H1 (cell line): ENCODE data around the gene AAMP. TPM values are rescaled to one million over a fixed set of nuclear protein-coding genes. Genes with fewer than 3 reads are reported as not detected.

Experiments
- CTCF ChIA-PET: fragments of 300-600 bp; sonication (Branson Sonifier 250); formaldehyde crosslinking; loops from one replicate; lab custom pipeline; 2021; ENCODE audit not compliant: partially characterized antibody; lab: Charles Lee
- POLR2A ChIA-PET: fragments of 300-600 bp; sonication (Branson Sonifier 250); formaldehyde crosslinking; loops from one replicate; lab custom pipeline; 2021; ENCODE audit warnings: inconsistent platforms; ENCODE audit not compliant: partially characterized antibody; lab: Charles Lee
- DNase-seq, 2 experiments: peaks; one replicate each; pipeline versions ENCODE4 v3.0.0 to v3.0.0-alpha.2; 2010 to 2022; ENCODE audit warnings: low spot score in 2 of 2, low read depth in 1 of 2, mixed read lengths in 1 of 2
- FAIRE-seq: peaks from 2 replicates; lab custom pipeline; 2011; peaks lifted over from hg19 to GRCh38; lab: Jason Lieb, UNC
- H2AFZ ChIP-seq: 2 replicates; pipeline ENCODE4 v1.8.1; 2012; ENCODE audit warnings: low read length, inconsistent platforms
- H2AK5ac ChIP-seq: 2 replicates; pipeline ENCODE4 v1.6.1; 2013; ENCODE audit warnings: low read depth, low read length
- H2BK120ac ChIP-seq: replicated peaks from 2 replicates; pipeline ENCODE3; 2013; ENCODE audit warnings: low read depth, low read length, inconsistent platforms
- H2BK12ac ChIP-seq: 2 replicates; pipeline ENCODE4 v1.6.1; 2013; ENCODE audit warnings: low read depth, low read length
- H2BK15ac ChIP-seq: 2 replicates; pipeline ENCODE4 v1.6.1; 2013; ENCODE audit warnings: low read length
- H2BK20ac ChIP-seq: 2 replicates; pipeline ENCODE4 v1.6.1; 2013; ENCODE audit warnings: low read length
- H2BK5ac ChIP-seq: 2 replicates; pipeline ENCODE4 v1.6.1; 2013; ENCODE audit warnings: low read depth, low read length
- H3K14ac ChIP-seq: 2 replicates; pipeline ENCODE4 v1.6.1; 2013; ENCODE audit warnings: inconsistent platforms; ENCODE audit not compliant: insufficient read length
- H3K18ac ChIP-seq: 2 replicates; pipeline ENCODE4 v1.6.1; 2013; ENCODE audit warnings: low read length; ENCODE audit errors: extremely low read depth
- H3K23ac ChIP-seq: 2 replicates; pipeline ENCODE4 v1.6.1; 2013; ENCODE audit warnings: inconsistent platforms; ENCODE audit not compliant: insufficient read length
- H3K23me2 ChIP-seq: 2 replicates; pipeline ENCODE4 v1.6.1; 2013; ENCODE audit warnings: low read depth, low read length
- H3K27ac ChIP-seq: 2 replicates; pipeline ENCODE4 v1.6.1; 2011; ENCODE audit warnings: low read depth, low read length, inconsistent platforms
- H3K27me3 ChIP-seq, 4 experiments: replicated peaks in 1 of 4; 1 replicate in 1 of 4; 2 replicates in 3 of 4; pipeline versions ENCODE4 v1.6.1 to v1.8.1; 2011 to 2013; ENCODE audit warnings: low read length in 3 of 4, mild to moderate bottlenecking in 3 of 4, inconsistent platforms in 2 of 4, mixed read lengths in 2 of 4, moderate library complexity in 1 of 4; ENCODE audit not compliant: control insufficient read depth in 3 of 4, insufficient read depth in 3 of 4; ENCODE audit errors: extremely low read depth in 1 of 4
- H3K36me3 ChIP-seq, 4 experiments: 2 replicates each; pipeline versions ENCODE4 v1.6.1 to v1.8.1; 2011 to 2013; ENCODE audit warnings: mild to moderate bottlenecking in 4 of 4, low read length in 3 of 4, moderate library complexity in 2 of 4, control low read depth in 1 of 4, inconsistent platforms in 1 of 4; ENCODE audit not compliant: insufficient read depth in 4 of 4, control insufficient read depth in 2 of 4
- H3K4ac ChIP-seq: replicated peaks from 2 replicates; pipeline ENCODE3; 2013; ENCODE audit warnings: low read length, low read depth, mixed read lengths, inconsistent platforms; ENCODE audit not compliant: insufficient read length
- H3K4me1 ChIP-seq, 4 experiments: replicated peaks in 1 of 4; 1 replicate in 1 of 4; 2 replicates in 3 of 4; pipeline versions ENCODE4 v1.6.1 to v1.8.1; 2011 to 2013; ENCODE audit warnings: low read length in 3 of 4, inconsistent platforms in 2 of 4, mixed read lengths in 1 of 4; ENCODE audit not compliant: insufficient read depth in 4 of 4, control insufficient read depth in 3 of 4
- H3K4me2 ChIP-seq, 2 experiments: 2 replicates each; pipeline versions ENCODE4 v1.6.1 to v1.8.1; 2011 to 2013; ENCODE audit warnings: low read depth in 2 of 2, low read length in 2 of 2, control low read depth in 1 of 2, inconsistent platforms in 1 of 2, mild to moderate bottlenecking in 1 of 2; ENCODE audit not compliant: insufficient read depth in 1 of 2
- H3K4me3 ChIP-seq, 4 experiments: fragments of 200-600, 300-600 bp in 1 of 4; sonication (generic), shearing (Covaris generic), sonication (Bioruptor Twin) in 1 of 4; 2 replicates each; pipeline versions ENCODE4 v1.5.1 to v1.8.1; 2011 to 2016; ENCODE audit warnings: low read length in 4 of 4, low read depth in 3 of 4, control low read depth in 2 of 4, inconsistent platforms in 2 of 4, mild to moderate bottlenecking in 2 of 4, mixed read lengths in 1 of 4, moderate library complexity in 1 of 4; ENCODE audit not compliant: insufficient read depth in 2 of 4; ENCODE audit errors: extremely low read depth in 1 of 4
- H3K56ac ChIP-seq: replicated peaks from 2 replicates; pipeline ENCODE3; 2013; ENCODE audit warnings: low read depth, mild to moderate bottlenecking, mixed read lengths, low read length, inconsistent platforms; ENCODE audit not compliant: insufficient read length
- H3K79me1 ChIP-seq: 2 replicates; pipeline ENCODE4 v1.6.1; 2013; ENCODE audit warnings: low read depth, low read length, control low read depth
- H3K79me2 ChIP-seq, 2 experiments: 2 replicates each; pipeline versions ENCODE4 v1.6.1 to v1.8.1; 2012 to 2013; ENCODE audit warnings: low read length in 2 of 2, mild to moderate bottlenecking in 2 of 2, inconsistent platforms in 1 of 2; ENCODE audit not compliant: insufficient read depth in 2 of 2, control insufficient read depth in 1 of 2
- H3K9ac ChIP-seq, 4 experiments: replicated peaks in 1 of 4; 1 replicate in 1 of 4; 2 replicates in 3 of 4; pipeline versions ENCODE4 v1.6.1 to v1.8.1; 2011 to 2013; ENCODE audit warnings: low read depth in 3 of 4, low read length in 3 of 4, control low read depth in 2 of 4, mild to moderate bottlenecking in 2 of 4, moderate library complexity in 2 of 4, inconsistent platforms in 1 of 4; ENCODE audit errors: extremely low read depth in 1 of 4
- H3K9me3 ChIP-seq, 2 experiments: 2 replicates each; pipeline versions ENCODE4 v1.6.1 to v1.8.1; 2012 to 2013; ENCODE audit warnings: mild to moderate bottlenecking in 2 of 2, moderate library complexity in 2 of 2, control low read depth in 1 of 2, inconsistent platforms in 1 of 2, low read depth in 1 of 2, low read length in 1 of 2, mixed read lengths in 1 of 2; ENCODE audit not compliant: insufficient read depth in 2 of 2
- H4K20me1 ChIP-seq, 2 experiments: replicated peaks in 1 of 2; 2 replicates each; pipeline versions ENCODE3 to v1.8.1; 2011 to 2013; ENCODE audit warnings: inconsistent platforms in 2 of 2, low read length in 2 of 2, mild to moderate bottlenecking in 1 of 2; ENCODE audit not compliant: insufficient read depth in 2 of 2, control insufficient read depth in 1 of 2
- H4K5ac ChIP-seq: 2 replicates; pipeline ENCODE4 v1.6.1; 2013; ENCODE audit warnings: low read length, low read depth, mixed read lengths, inconsistent platforms; ENCODE audit not compliant: insufficient read length
- H4K8ac ChIP-seq: 2 replicates; pipeline ENCODE4 v1.8.0; 2013; ENCODE audit warnings: mild to moderate bottlenecking, moderate library complexity, low read length, inconsistent platforms; ENCODE audit not compliant: insufficient read depth; ENCODE audit errors: extremely low read depth
- H4K91ac ChIP-seq: replicated peaks from 2 replicates; pipeline ENCODE3; 2013; ENCODE audit warnings: low read length, mixed read lengths, inconsistent platforms; ENCODE audit not compliant: insufficient read length
- CBX8 ChIP-seq: fragments of 300-800, 300-1000 bp; sonication (generic); IDR thresholded peaks from 2 replicates; pipeline ENCODE4 v1.7.1; 2016; ENCODE audit warnings: low read depth, low read length, borderline replicate concordance
- CEBPB ChIP-seq: IDR thresholded peaks from 2 replicates; pipeline ENCODE4 v1.6.1; 2012; ENCODE audit warnings: low read depth, low read length
- CTBP2 ChIP-seq: IDR thresholded peaks from 2 replicates; pipeline ENCODE4 v1.7.0; 2011; ENCODE audit warnings: borderline replicate concordance, mild to moderate bottlenecking, moderate library complexity, mixed read lengths, low read length; ENCODE audit not compliant: insufficient read depth, insufficient read length
- FOSL1 ChIP-seq: IDR thresholded peaks from 2 replicates; pipeline ENCODE4 v1.6.1; 2011; ENCODE audit warnings: mild to moderate bottlenecking, low read depth, low read length, moderate library complexity; ENCODE audit not compliant: insufficient read depth
- HDAC2 ChIP-seq, 2 experiments: fragments of 300-600 bp in 1 of 2; sonication (generic) in 1 of 2; IDR thresholded peaks; 2 replicates each; pipeline ENCODE4 v1.6.1; 2011 to 2012; ENCODE audit warnings: low read depth in 2 of 2, low read length in 2 of 2, mild to moderate bottlenecking in 2 of 2, moderate library complexity in 2 of 2, borderline replicate concordance in 1 of 2, inconsistent platforms in 1 of 2
- JUN ChIP-seq: IDR thresholded peaks from 2 replicates; pipeline ENCODE4 v1.6.1; 2011; ENCODE audit warnings: low read depth, mild to moderate bottlenecking, improper control_type of control experiment, low read length
- TCF12 ChIP-seq: IDR thresholded peaks from 2 replicates; pipeline ENCODE4 v1.6.1; 2011; ENCODE audit warnings: low read depth, mild to moderate bottlenecking, low read length
- WGBS, 2 experiments: shearing (Covaris generic) in 1 of 2; methylation state at CpG; one replicate each; pipeline versions ENCODE4 v1.1.6 to v1.1.7; 2013 to 2015; ENCODE audit warnings: low lambda C conversion rate in 2 of 2, mixed read lengths in 2 of 2, inconsistent platforms in 1 of 2, low coverage in 1 of 2, missing lambda C conversion rate in 1 of 2; ENCODE audit not compliant: insufficient replicate concordance in 2 of 2, insufficient coverage in 1 of 2, insufficient read length in 1 of 2; ENCODE audit errors: extremely low coverage in 1 of 2, missing lambda C conversion rate in 1 of 2; 5-methylcytosine and 5-hydroxymethylcytosine counted together
- polyA plus RNA-seq, 7 experiments: library from polyadenylated mRNA; depleted of rRNA in 3 of 7; stranded (reverse) in 5 of 7; unstranded in 2 of 7; fragments of >200 nt in 5 of 7; fragments of 200-250 nt in 2 of 7; gene quantifications; 1 replicate in 5 of 7; 2 replicates in 1 of 7; 4 replicates in 1 of 7; pipeline versions ENCODE4 v1.2.1 to v1.2.3, GENCODE V29; 2011 to 2013; ENCODE audit warnings: missing spikeins in 2 of 7, mixed read lengths in 2 of 7
- total RNA-seq: library from RNA; stranded (reverse); fragmentation: NEBNext Ultra II Directional; extraction: Animal tissue kit (Norgen Biotek cat#: 25700); gene quantifications from 2 replicates; pipeline ENCODE4 v1.2.1, GENCODE V29; 2021
- TF ChIP-seq, protein P1 (sequence below): IDR thresholded peaks from 2 replicates; pipeline ENCODE4 v1.6.1; 2012; ENCODE audit warnings: low read length, inconsistent platforms

Gene AAMP
- total and polyA plus RNA-seq, 2 of the 8 experiments (the other 6 are each of a cell fraction or from before 2014, with no cell fraction given) = 119 to 125 TPM

DNA sequence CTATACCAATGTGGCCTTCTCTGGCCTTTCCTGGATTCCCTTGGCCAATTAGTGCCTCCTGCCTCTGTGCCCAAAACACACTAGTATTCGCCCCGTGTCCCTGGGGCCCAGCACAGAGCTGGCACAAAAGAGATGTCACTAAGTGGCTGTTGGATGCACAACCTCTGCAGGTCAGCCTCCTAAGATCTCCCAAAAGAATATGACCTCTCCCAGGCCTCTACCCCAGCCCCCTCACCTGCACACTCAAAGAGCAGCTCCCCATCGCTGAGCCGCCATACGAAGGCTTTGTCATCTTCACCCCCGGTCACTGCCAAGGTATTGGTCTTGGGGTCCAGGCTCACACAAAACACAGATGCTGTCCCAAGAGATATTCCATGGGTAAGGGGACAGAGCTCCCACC is 2.7 kb downstream of the AAMP start:
- no peak overlapping the region for H2BK12ac ChIP-seq
- no peak overlapping the region; a peak in 1 of 7 replicates for H3K9ac ChIP-seq
- no peak overlapping the region for H3K4me3 ChIP-seq
- H4K20me1 ChIP-seq = peaks cover 0 to 14% of the 10 kb centered on the region in 2 experiments
- H2BK5ac ChIP-seq = no peak overlapping the region
- DNase-seq = no peak
- 97% methylated on average over 6 of the region's 6 CpGs; no CpG with 5 or more reads in 1 of the 2 experiments for WGBS, 2 experiments
- H4K8ac ChIP-seq = no peak overlapping the region
- H3K4me2 ChIP-seq = no peak overlapping the region
- peaks cover 15 to 40% (median 20%) of the 10 kb centered on the region in 4 experiments; a peak in 7 of 8 replicates for H3K36me3 ChIP-seq
- H2AK5ac ChIP-seq = no peak overlapping the region
- H3K79me2 ChIP-seq = peaks cover 0 to 10% of the 10 kb centered on the region in 2 experiments; a peak in 2 of 4 replicates
- no peak overlapping the region for H2AFZ ChIP-seq
- H3K79me1 ChIP-seq = peaks cover 8% of the 10 kb centered on the region; the same call in 1 of the 2 replicates
- H3K27me3 ChIP-seq = no peaks in the 10 kb centered on the region
- H2BK15ac ChIP-seq = no peak overlapping the region
- H3K23me2 ChIP-seq = peaks cover 10% of the 10 kb centered on the region
- no peak overlapping the region for H3K14ac ChIP-seq
- no peak overlapping the region for H4K5ac ChIP-seq
- H3K27ac ChIP-seq = no peak overlapping the region
- H3K23ac ChIP-seq = no peak overlapping the region
- H4K91ac ChIP-seq = no peak overlapping the region
- CTCF ChIA-PET = interaction anchor here (2.5 kb wide), 1 partner anchor 10 kb away, joined by 9 read pairs; no protein-coding TSS in a partner anchor
- H3K4me1 ChIP-seq = peaks cover 0 to 6% (median 4%) of the 10 kb centered on the region in 4 experiments; a peak in 4 of 7 replicates
- no peak overlapping the region for H3K4ac ChIP-seq
- H2BK20ac ChIP-seq = no peak overlapping the region
- H3K56ac ChIP-seq = no peak overlapping the region
- no peak for FAIRE-seq
- H3K9me3 ChIP-seq = no peaks in the 10 kb centered on the region
- no peak overlapping the region for H2BK120ac ChIP-seq
- POLR2A ChIA-PET = interaction anchor here (0.6 to 2.3 kb wide), 6 partner anchors 9 to 306 kb away, joined by 3 to 8 read pairs (median 3); no protein-coding TSS in a partner anchor
- H3K18ac ChIP-seq = no peak overlapping the region
- TF ChIP-seq HDAC2 (IDR thresholded peaks at IDR 0.05; ENCODE audit: borderline replicate concordance in 1 of 2, low read depth in 2 of 2, low read length in 2 of 2) = no peak
- TF ChIP-seq CBX8 = no peak
- TF ChIP-seq CEBPB = no peak
- TF ChIP-seq TCF12 = no peak
- TF ChIP-seq FOSL1 = no peak
- no peak for TF ChIP-seq JUN
- TF ChIP-seq CTBP2 = no peak
- TF ChIP-seq, protein P1, sequence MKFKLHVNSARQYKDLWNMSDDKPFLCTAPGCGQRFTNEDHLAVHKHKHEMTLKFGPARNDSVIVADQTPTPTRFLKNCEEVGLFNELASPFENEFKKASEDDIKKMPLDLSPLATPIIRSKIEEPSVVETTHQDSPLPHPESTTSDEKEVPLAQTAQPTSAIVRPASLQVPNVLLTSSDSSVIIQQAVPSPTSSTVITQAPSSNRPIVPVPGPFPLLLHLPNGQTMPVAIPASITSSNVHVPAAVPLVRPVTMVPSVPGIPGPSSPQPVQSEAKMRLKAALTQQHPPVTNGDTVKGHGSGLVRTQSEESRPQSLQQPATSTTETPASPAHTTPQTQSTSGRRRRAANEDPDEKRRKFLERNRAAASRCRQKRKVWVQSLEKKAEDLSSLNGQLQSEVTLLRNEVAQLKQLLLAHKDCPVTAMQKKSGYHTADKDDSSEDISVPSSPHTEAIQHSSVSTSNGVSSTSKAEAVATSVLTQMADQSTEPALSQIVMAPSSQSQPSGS = no peak
